ENCODE results near the gene CFAP61.

Gene CFAP61

GRCh38 chr20:20292472-20292871 is 240.1 kb downstream of the CFAP61 start:
- no peak for TF ChIP-seq CTCF (IDR thresholded peaks at IDR 0.05; ENCODE audit: low read depth, low read length)
- H3K4me3 ChIP-seq (ENCODE audit: low read depth, low read length): no peak overlapping the region

GRCh38 chr20:20293141-20293540 is 240.8 kb downstream of the CFAP61 start:
- TF ChIP-seq CTCF (IDR thresholded peaks at IDR 0.05; ENCODE audit: low read depth, low read length): no peak
- H3K4me3 ChIP-seq (ENCODE audit: low read depth, low read length): no peak overlapping the region

- TF ChIP-seq CTCF (IDR thresholded peaks at IDR 0.05; ENCODE audit: low read depth, low read length): no peak
- no peak overlapping the region for H3K4me3 ChIP-seq (ENCODE audit: low read depth, low read length)
Measured at GRCh38 chr20:20293691-20294385, 241.5 kb downstream of the CFAP61 start.

GRCh38 chr20:20295621-20296498 is 243.5 kb downstream of the CFAP61 start:
- no peak for TF ChIP-seq CTCF (IDR thresholded peaks at IDR 0.05; ENCODE audit: low read depth, low read length)
- H3K4me3 ChIP-seq (ENCODE audit: low read depth, low read length): no peak overlapping the region

- no peak for TF ChIP-seq CTCF (IDR thresholded peaks at IDR 0.05; ENCODE audit: low read depth, low read length)
- no peak overlapping the region for H3K4me3 ChIP-seq (ENCODE audit: low read depth, low read length)
Measured at GRCh38 chr20:20297181-20297580, 244.8 kb downstream of the CFAP61 start.

- no peak for TF ChIP-seq CTCF (IDR thresholded peaks at IDR 0.05; ENCODE audit: low read depth, low read length)
- H3K4me3 ChIP-seq (ENCODE audit: low read depth, low read length): no peak overlapping the region
Measured at GRCh38 chr20:20297752-20298151, 245.4 kb downstream of the CFAP61 start.

- TF ChIP-seq CTCF (IDR thresholded peaks at IDR 0.05; ENCODE audit: low read depth, low read length): no peak
- H3K4me3 ChIP-seq (ENCODE audit: low read depth, low read length): no peak overlapping the region
Measured at GRCh38 chr20:20299904-20300303, 247.6 kb downstream of the CFAP61 start.

Data from WI38 (cell line).